GM13976 (cell line): ENCODE data around the gene MAPK8IP2.

Experiments used
- DNase-seq: peaks from one replicate; pipeline ENCODE4 v3.0.0; 2012; ENCODE audit warnings: low spot score
- in situ Hi-C: fragments of 300-500 bp; cut with MboI; formaldehyde crosslinking; loops from one replicate; pipeline ENCODE4 v1.12.0; 2022; ENCODE audit warnings: low sequenced_read_pairs, mixed read lengths, inconsistent platforms; ENCODE audit not compliant: unreplicated experiment
- TF ChIP-seq, protein P1 (sequence below): IDR thresholded peaks from 2 replicates; pipeline ENCODE4 v1.5.1; 2012; ENCODE audit warnings: borderline replicate concordance, mild to moderate bottlenecking; ENCODE audit not compliant: insufficient read depth; ENCODE audit errors: extremely low read depth, missing control alignments, control extremely low read depth

The MAPK8IP2 gene

GRCh38 chr22:50584106-50585096 lies 16.2 kb upstream of the MAPK8IP2 start:
- no peak for DNase-seq
- TF ChIP-seq, protein P1, sequence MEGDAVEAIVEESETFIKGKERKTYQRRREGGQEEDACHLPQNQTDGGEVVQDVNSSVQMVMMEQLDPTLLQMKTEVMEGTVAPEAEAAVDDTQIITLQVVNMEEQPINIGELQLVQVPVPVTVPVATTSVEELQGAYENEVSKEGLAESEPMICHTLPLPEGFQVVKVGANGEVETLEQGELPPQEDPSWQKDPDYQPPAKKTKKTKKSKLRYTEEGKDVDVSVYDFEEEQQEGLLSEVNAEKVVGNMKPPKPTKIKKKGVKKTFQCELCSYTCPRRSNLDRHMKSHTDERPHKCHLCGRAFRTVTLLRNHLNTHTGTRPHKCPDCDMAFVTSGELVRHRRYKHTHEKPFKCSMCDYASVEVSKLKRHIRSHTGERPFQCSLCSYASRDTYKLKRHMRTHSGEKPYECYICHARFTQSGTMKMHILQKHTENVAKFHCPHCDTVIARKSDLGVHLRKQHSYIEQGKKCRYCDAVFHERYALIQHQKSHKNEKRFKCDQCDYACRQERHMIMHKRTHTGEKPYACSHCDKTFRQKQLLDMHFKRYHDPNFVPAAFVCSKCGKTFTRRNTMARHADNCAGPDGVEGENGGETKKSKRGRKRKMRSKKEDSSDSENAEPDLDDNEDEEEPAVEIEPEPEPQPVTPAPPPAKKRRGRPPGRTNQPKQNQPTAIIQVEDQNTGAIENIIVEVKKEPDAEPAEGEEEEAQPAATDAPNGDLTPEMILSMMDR, result no peak
- in situ Hi-C loops, result no loop called here

DNA sequence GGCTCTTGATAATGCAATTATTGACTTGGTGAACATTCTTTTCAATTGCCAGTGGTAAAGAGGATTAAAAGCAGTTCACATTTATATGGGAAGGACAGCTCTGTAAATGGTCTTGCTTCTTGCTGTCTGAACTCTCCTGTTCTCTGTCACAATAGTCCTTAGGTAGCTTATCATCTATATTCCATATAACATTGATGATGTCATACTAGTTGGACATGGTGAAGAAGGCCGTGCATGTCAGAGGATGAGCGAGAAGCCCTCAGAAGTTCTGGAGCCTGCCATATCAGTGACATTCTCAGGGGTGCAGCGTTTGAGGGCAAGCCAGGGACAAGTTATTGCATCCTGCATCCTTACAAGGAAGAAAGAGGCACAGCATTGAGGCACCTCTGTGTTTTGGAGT lies 15.4 kb upstream of the MAPK8IP2 start:
- in situ Hi-C loops, result no loop called here
- TF ChIP-seq, protein P1, result no peak

GRCh38 chr22:50585781-50586180 lies 14.8 kb upstream of the MAPK8IP2 start:
- in situ Hi-C loops, result no loop called here
- DNase-seq, result no peak
- TF ChIP-seq, protein P1, result no peak

More for the DNA sequence above, 15.4 kb upstream of the MAPK8IP2 start:
- no peak for DNase-seq

- TF ChIP-seq, protein P1, result no peak
- DNase-seq, result no peak
- in situ Hi-C loops, result no loop called here
These were observed 14.2 kb upstream of the MAPK8IP2 start for GRCh38 chr22:50586416-50586815.

GRCh38 chr22:50587407-50587806 lies 13.2 kb upstream of the MAPK8IP2 start:
- in situ Hi-C loops, result no loop called here
- TF ChIP-seq, protein P1, result no peak
- DNase-seq, result no peak

DNA sequence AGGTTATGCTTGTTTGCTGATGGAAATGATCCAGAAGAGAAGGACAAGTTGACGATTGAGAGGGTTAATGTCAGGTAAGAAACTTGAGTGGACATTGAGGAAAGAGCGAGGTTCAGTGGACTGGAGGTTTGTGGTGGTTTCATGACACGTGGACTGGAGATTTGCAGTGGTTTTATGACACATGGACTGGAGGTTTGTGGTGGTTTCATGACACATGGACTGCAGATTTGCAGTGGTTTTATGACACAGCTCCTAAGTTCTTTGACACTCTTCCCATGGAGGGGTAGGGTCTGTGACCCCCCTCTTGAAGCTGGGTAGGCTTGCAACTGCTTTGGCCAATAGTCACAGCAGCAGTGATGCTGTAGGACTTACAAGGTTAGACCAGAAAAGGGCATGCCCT lies 5.4 kb upstream of the MAPK8IP2 start:
- DNase-seq, result no peak
- TF ChIP-seq, protein P1, result no peak
- in situ Hi-C loops, result no loop called here
